Neural progenitor cell (in vitro differentiated cells): ENCODE data around the gene NFS1.
A peak's percentile ranks its signal among the peaks of the same experiment; 100 is the strongest.

Source experiments
- CTCF ChIP-seq: fragments of 200-600 bp; sonication (generic); IDR thresholded peaks from 2 replicates; pipeline ENCODE4 v1.5.1; 2017; ENCODE audit warnings: antibody characterized with exemption, mild to moderate bottlenecking
- EZH2 ChIP-seq: fragments of 200-600 bp; sonication (generic); IDR thresholded peaks from 2 replicates; pipeline ENCODE4 v1.6.1; 2017; ENCODE audit warnings: antibody characterized with exemption, mild to moderate bottlenecking, moderate library complexity
- EZH2phosphoT487 ChIP-seq: fragments of 200-600 bp; sonication (generic); IDR thresholded peaks from 2 replicates; pipeline ENCODE4 v1.6.1; 2017; ENCODE audit warnings: antibody characterized with exemption

DNA sequence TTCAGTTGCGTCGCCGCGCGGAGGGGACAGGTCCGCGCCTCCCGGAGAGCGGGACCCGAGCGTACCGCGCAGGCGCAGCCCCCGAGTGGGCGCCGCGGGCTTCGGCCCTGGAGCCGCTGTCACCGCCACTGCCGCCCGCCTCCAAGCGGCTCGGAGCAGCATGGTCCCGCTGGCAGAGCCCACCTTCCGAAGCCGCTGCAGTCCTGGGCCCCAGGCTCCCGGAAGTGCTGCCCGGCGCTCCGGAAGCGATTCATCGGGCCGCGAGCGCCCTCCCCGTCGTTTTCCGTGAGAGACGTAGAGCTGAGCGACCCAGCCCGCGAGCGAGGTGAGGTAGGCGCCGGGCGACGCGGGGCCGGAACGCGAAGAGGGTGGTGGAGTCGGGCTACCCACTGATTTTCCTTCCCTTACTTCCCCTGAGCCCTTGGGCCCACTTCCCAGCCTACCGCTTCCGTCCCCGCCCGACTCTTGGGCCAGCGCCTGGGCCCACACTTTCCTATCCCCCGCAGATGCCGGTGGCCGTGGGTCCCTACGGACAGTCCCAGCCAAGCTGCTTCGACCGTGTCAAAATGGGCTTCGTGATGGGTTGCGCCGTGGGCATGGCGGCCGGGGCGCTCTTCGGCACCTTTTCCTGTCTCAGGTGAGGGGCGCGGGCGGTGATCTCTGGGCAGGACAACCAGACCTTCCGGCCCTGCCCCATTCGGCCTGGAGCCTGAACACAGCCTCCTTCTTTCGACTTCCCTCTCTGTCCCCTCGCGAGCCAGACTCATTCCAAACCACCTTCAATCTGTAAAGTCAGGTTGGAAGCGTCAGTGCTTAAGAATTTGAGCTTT is at the start of gene NFS1, which contains the start of gene ROMO1:
- TF ChIP-seq CTCF (peak; percentile 42), EZH2phosphoT487 (no peak), EZH2 (no peak)
